Measurements from ENCODE around the gene GINM1. TPM values are rescaled to one million over a fixed set of nuclear protein-coding genes. Genes with fewer than 3 reads are reported as not detected.

GINM1 gene, protein sequence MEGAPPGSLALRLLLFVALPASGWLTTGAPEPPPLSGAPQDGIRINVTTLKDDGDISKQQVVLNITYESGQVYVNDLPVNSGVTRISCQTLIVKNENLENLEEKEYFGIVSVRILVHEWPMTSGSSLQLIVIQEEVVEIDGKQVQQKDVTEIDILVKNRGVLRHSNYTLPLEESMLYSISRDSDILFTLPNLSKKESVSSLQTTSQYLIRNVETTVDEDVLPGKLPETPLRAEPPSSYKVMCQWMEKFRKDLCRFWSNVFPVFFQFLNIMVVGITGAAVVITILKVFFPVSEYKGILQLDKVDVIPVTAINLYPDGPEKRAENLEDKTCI
- 18.5 and 20.3 TPM in 2 replicates for total RNA-seq
- long read RNA-seq, transcript GINM1-201 (8 exons, 2,024 nt): major isoform, 36 of 40 reads
- long read RNA-seq, partial matches to known transcripts: 1 of 40 reads
- long read RNA-seq, other reads (novel, unspliced or antisense): 3 of 40 reads

DNA sequence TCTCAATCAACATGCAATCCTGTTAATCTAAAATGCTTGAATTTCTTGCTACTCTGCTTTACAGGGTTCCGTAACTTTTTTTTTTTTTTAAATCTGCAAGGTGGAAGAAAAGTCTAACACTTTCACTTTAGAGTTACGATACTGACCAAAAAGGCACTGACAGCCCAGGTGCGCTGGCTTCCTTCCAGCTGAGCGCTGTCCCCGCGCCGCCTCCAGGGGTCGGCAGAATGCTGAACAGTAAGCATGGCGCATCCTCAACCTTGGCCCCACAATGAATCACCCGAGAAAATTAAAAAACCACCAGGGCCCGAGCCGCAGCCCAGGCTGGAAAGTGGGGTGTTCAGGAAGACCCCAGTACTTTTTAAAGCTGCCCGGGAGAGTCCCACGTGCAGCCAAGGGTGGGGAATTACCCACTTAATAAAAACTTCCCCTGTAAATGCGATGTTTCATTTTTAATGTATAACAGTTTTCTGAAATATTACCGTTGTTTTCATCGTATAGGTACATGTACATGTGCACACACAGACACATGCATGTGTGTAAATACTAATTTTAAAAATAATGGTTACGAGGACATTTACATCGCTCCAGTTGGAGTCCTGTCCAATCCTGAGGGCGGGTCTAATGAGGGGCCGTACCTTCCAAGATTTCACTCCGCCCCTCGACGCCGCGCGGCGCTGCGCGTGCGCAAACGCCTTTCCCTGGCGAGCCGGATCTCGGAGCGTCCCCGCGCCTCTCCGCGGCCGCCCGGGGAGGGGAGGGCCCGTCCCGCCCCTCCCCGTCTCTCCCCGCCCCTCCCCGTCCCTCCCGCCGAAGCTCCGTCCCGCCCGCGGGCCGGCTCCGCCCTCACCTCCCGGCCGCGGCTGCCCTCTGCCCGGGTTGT is at the start of gene GINM1:
GINM1 (plus strand) TSS at position 849 of the 883 bp plus-strand sequence. CDS start 40 bp downstream, outside the sequence.
- H3K27me3 Mint-ChIP-seq (ENCODE audit: low read depth): peaks cover 14% of the 10 kb centered on the region
- H3K4me3 Mint-ChIP-seq: peak within 1 kb of the TSS; percentile 94
- TF ChIP-seq, protein P1, sequence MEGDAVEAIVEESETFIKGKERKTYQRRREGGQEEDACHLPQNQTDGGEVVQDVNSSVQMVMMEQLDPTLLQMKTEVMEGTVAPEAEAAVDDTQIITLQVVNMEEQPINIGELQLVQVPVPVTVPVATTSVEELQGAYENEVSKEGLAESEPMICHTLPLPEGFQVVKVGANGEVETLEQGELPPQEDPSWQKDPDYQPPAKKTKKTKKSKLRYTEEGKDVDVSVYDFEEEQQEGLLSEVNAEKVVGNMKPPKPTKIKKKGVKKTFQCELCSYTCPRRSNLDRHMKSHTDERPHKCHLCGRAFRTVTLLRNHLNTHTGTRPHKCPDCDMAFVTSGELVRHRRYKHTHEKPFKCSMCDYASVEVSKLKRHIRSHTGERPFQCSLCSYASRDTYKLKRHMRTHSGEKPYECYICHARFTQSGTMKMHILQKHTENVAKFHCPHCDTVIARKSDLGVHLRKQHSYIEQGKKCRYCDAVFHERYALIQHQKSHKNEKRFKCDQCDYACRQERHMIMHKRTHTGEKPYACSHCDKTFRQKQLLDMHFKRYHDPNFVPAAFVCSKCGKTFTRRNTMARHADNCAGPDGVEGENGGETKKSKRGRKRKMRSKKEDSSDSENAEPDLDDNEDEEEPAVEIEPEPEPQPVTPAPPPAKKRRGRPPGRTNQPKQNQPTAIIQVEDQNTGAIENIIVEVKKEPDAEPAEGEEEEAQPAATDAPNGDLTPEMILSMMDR (conservative IDR thresholded peaks at IDR 0.05): peak; percentile 80
- DNase-seq (ENCODE audit: low read depth, low spot score): peak; percentile 97
- H3K9me3 Mint-ChIP-seq: no peaks in the 10 kb centered on the region
- peaks cover 17% of the 10 kb centered on the region for H3K4me1 Mint-ChIP-seq
- peak within 1 kb of the TSS; percentile 87 for H3K27ac Mint-ChIP-seq (ENCODE audit: unreplicated experiment)
- no peaks in the 10 kb centered on the region for H3K36me3 Mint-ChIP-seq (ENCODE audit: low read depth)

DNA sequence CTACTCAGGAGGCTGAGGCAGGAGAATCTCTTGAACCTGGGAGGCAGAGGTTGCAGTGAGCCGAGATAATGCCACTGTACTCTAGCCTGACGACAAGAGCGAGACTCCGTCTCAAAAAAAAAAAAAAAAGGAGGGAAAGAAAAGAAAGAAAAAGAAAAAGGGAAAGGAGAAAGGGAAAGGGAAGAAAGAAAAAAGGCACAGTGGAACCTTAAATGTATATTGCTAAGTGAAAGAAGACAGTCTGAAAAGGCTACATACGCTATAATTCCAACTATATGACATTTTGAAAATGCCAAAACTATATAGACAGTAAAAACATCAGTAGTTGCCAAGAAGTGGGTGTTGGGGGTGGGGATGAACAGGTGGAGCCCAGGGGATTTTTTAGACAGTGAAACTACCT is 36.5 kb upstream of the GINM1 start:
- H3K9me3 Mint-ChIP-seq: no peaks in the 10 kb centered on the region
- no peaks in the 10 kb centered on the region for H3K27me3 Mint-ChIP-seq (ENCODE audit: low read depth)
- no peak overlapping the region for H3K27ac Mint-ChIP-seq (ENCODE audit: unreplicated experiment)
- no peak overlapping the region for H3K4me3 Mint-ChIP-seq
- no peak for DNase-seq (ENCODE audit: low read depth, low spot score)
- H3K36me3 Mint-ChIP-seq (ENCODE audit: low read depth): peaks cover 10% of the 10 kb centered on the region
- H3K4me1 Mint-ChIP-seq: no peaks in the 10 kb centered on the region
- TF ChIP-seq, protein P1 (conservative IDR thresholded peaks at IDR 0.05): no peak

DNA sequence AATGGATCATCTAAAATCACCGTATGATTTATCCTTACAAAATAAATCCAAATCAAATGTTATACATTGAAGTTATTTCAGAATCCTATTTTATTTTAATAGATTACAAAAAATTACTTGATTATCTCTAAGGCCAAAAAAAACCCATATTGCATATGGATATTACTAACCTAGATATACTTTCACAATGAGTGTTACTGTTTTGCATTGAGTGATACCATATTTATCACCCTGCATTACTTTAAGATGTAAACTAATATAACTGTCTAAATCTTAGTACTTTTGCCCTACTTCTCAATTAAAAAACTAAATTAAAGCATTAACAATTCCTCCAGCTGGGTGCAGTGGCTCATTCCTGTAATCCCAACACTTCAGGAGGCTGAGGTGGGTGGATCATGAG is 31.4 kb upstream of the GINM1 start:
- no peaks in the 10 kb centered on the region for H3K4me1 Mint-ChIP-seq
- H3K9me3 Mint-ChIP-seq: no peaks in the 10 kb centered on the region
- H3K27me3 Mint-ChIP-seq (ENCODE audit: low read depth): no peaks in the 10 kb centered on the region
- TF ChIP-seq, protein P1 (conservative IDR thresholded peaks at IDR 0.05): no peak
- H3K4me3 Mint-ChIP-seq: no peak overlapping the region
- no peak for DNase-seq (ENCODE audit: low read depth, low spot score)
- peaks cover 14% of the 10 kb centered on the region for H3K36me3 Mint-ChIP-seq (ENCODE audit: low read depth)
- H3K27ac Mint-ChIP-seq (ENCODE audit: unreplicated experiment): no peak overlapping the region

DNA sequence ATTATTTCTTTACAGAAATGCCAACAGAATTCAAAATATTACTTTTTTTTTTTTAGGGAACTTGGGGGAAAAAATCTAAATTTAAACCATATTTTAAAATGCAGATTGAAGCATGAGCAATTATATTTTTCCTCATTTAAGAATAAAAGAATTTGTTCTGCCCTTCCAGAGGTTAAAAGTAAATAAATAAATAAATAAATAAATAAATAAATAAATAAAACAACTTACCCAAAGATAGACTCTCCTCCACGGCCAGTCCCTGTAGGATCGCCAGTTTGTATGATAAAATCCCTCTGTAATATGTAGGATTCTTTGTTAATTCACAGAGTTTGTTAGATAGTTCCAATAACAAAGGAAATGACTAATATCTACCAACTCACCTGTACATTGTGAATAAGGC is 25.0 kb upstream of the GINM1 start:
- DNase-seq (ENCODE audit: low read depth, low spot score): no peak
- TF ChIP-seq, protein P1 (conservative IDR thresholded peaks at IDR 0.05): no peak
- H3K36me3 Mint-ChIP-seq (ENCODE audit: low read depth): peaks cover 5% of the 10 kb centered on the region
- peaks cover 27% of the 10 kb centered on the region for H3K4me1 Mint-ChIP-seq
- no peak overlapping the region for H3K27ac Mint-ChIP-seq (ENCODE audit: unreplicated experiment)
- H3K9me3 Mint-ChIP-seq: no peaks in the 10 kb centered on the region
- no peak overlapping the region for H3K4me3 Mint-ChIP-seq
- H3K27me3 Mint-ChIP-seq (ENCODE audit: low read depth): no peaks in the 10 kb centered on the region

DNA sequence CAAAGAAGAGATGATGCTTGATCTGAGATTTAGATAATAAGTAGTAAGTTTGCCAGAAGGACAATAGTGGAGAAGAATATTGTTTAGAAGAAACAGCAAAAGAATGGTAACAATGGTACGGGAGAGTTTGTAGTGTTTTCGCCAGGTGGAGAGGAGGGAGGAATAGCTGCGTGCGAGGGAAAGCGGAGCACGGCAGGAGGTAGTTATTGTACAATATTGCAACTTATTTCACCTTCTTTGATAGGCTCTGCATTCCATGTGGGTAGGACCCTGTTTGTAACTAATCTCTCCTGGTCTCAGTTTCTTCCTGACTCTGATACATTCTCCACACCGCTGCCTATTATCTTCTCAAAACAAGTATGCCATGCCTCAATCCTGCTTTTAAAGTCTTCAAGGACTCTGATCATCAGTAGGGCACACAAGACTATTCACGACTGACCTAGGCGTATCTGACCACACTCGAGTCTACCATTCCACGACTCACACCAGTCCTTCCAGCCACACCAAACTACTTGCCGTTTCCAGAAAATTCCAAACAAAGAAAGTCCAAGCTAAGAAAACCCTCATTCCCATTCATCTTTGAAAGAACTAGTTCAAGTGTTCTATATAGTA is 21.4 kb upstream of the GINM1 start:
- H3K27me3 Mint-ChIP-seq (ENCODE audit: low read depth): peaks cover 19% of the 10 kb centered on the region
- peaks cover 30% of the 10 kb centered on the region for H3K4me1 Mint-ChIP-seq
- TF ChIP-seq, protein P1 (conservative IDR thresholded peaks at IDR 0.05): no peak
- no peaks in the 10 kb centered on the region for H3K36me3 Mint-ChIP-seq (ENCODE audit: low read depth)
- no peak for DNase-seq (ENCODE audit: low read depth, low spot score)
- peak overlapping the region; percentile 97 for H3K4me3 Mint-ChIP-seq
- H3K27ac Mint-ChIP-seq (ENCODE audit: unreplicated experiment): peak overlapping the region; percentile 99
- no peaks in the 10 kb centered on the region for H3K9me3 Mint-ChIP-seq
